GM18519 (cell line): ENCODE data around the gene MON1B.
"Not testable (repeated sequence)": the region's sequence is repeated elsewhere in the genome, so short reads cannot be mapped to it uniquely, and the experiment has no call there.

Source experiments
- ATAC-seq: cut with Tn5 transposase; IDR thresholded peaks from one replicate; pipeline ENCODE4 v1.9.1; 2021; ENCODE audit warnings: mild to moderate bottlenecking, moderate library complexity; ENCODE audit not compliant: unreplicated experiment, low FRiP score

The MON1B gene

DNA sequence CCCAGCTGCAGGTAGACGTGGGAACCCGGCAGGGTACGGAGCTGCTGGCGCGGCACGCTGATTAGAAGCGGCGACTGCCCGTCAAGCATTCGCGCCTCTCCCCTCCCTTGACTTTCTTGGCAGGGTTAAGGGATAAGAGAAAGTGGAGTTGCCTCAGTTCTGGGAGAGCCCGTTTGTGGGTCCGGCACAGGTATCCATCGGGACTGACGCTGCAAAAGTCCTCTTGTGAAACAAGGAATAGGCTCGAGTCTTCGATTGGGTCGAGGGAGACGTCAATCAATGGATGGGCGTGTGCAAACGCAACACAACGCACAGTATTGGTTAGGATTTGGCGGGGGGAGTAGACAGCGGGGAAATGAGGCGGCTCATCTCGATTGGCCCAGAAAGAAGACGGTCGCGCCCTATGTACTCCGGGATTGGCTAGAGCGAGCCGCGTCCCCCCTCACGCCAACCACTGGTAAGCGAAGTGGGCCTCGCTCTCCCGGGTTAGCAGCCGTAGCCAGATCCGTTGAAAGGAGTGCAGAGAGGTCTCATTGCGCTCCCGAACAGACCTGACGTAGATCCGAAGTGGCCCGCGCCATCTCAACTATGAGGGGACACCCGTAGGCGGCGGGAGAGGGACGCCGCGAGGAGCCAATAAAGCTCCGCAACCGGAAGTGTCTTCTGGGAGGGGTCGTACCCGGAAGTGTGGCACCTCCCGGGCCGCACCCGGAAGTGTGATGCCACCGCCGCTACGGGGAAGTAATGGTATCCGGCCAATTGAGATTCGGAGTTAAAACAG is at the start of gene MON1B:
Gene MON1B, plus strand, starts transcription at position 713 of the 781 bp plus-strand sequence. CDS start 296 bp downstream, outside the sequence.
- peak; percentile 93 for ATAC-seq

DNA sequence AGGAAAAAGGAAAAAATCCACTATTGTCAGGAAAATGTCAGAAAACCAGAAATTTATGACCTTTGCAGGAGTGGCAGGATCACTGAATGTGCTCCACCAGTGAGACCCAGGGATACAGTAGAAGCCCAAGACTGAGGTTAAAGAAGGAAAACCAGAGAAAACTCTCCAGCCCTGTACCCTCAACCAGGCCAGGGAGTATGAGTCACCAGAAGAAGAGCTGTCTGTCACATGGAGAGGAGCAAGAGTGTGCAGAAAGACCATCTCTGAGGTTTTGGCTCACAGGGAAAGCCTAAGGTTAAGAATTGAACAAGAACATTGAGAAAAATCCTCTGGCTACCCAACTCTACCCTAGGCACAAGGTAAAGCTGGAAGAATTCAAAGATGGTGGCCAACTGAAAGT is 47.6 kb upstream of the MON1B start:
- ATAC-seq: no peak

DNA sequence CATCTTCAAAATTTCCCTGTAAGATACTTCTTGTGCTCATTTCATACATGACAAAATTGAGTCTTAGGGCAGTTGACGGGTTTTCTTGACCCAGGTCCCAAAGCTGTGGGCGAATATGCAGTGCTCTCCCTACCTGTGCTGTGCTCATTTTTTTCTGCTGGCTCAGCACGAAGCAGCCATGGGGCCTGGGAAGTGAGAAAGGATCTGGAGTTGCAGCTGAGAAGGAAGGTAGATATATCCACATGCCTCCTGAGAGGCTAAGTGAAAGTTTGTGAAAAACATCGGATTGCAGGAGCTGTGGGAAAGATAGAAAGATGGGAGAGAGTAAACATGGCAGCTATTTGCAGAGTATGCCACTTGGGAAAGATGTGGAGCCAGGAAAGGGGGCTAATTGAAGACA is 42.9 kb upstream of the MON1B start:
- ATAC-seq: no peak

DNA sequence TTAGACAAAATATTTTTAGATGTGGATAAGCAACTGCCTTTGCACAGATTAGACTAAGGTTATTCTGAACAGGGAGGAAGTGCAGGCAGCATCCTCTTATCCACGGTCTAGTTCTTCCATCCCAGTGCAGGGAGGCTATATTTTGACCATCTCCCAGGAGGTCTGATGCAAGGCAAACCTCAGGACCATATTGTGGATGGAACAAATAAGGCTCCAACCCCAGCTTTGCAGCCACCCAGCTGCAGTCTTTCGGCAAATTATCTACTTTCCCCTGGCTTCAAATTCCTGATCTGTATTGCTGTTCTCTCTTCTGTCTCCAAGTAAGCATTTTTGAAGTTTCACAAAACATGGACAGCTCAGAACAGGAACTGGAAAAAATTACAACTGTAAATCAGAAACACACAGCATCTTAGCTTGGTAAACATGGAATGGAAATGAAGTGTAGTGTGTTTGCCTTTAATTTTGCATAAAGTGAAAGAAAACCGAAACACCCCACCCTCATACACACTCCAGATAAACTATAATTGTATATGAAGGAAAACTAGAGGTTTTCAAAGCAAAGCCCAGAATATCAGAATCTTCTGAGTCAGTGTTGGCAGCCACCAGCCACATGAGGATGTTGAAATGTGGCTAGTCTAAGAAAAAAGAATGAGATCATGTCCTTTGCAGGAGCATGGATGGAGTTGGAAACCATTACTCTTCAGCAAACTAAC is 33.5 kb upstream of the MON1B start:
- no peak for ATAC-seq

DNA sequence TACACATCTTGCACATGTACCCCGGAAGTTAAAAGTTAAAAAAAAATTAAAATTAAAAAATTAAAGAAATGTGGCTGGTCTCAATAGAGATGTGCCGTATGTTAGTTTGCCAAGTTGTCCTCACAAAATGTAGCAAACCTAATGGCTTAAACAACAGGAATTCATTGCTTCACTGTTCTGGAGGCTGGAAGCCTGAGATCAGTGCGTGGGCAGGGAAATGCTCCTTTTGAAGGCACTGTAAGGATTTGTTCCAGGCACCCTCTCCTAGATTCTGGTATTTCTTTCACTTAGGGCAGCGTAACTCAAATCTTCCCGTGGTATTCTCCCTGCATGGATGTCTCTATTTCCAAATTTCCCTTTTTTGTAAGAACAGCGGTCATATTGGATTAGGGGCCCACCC is 32.7 kb upstream of the MON1B start:
- no peak for ATAC-seq

DNA sequence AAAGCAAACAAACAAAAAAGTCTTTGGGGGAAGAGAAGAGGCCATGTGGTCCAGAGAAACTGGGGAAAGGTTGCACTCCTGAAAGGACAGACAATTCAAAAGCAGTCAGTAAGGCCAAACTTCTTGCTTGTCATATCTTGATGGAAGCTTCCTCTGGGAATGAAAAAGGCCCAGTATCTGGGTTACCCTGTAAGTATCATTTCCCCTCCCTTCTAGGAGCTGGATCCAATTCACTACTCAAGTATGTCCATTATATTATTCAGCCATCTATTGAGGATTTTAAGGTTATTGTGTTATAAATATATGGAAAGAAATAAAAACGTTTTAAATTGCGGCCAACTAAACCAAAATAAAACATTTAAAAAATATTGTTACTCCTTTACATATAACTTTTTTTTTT is 26.0 kb upstream of the MON1B start:
- no peak for ATAC-seq

DNA sequence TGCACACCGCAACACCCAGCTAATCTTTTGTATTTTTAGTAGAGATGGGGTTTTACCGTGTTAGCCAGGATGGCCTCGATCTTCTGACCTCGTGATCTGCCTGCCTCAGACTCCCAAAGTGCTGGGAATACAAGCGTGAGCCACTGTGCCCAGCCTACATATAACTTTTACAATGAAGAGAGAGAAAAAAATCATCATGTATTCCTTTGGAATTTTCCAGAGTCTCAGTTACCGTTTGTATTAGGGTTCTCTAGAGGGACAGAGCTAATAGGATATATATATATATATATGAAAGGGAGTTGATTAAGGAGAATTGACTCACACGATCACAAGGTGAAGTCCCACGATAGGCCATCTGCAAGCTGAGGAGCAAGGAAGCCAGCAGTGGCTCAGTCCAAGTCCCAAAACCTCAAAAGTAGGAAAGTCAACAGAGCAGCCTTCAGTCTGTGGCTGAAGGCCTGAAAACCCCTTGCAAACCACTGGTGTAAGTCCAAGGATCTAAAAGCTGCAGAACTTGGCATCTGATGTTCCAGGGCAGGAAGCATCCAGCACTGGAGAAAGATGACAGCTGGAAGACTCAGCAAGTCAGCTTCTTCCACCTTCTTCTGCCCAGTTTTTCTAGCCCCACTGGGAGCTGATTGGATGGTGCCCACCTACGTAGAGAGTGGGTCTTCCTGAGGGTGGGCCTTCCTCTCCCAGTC is 25.3 kb upstream of the MON1B start:
- not testable (repeated sequence) for ATAC-seq

DNA sequence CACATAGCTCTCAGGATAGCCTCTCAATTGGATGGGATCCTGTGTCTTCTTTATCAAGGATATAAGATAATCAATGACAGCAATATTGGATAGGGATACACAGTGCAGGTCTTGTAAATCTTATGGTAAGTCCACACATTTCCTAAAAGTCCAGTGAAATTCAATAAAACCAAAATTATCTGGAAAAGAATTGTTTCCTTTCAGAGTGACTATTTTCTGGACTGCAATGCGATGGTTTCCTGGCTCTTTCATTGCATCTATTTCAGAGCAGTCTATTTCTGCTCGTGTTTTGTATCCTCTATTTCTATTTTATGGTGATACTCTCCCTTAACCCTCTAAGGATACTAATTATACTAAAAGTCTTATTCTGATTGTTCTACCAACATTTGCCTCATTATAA is 24.3 kb upstream of the MON1B start:
- no peak for ATAC-seq

DNA sequence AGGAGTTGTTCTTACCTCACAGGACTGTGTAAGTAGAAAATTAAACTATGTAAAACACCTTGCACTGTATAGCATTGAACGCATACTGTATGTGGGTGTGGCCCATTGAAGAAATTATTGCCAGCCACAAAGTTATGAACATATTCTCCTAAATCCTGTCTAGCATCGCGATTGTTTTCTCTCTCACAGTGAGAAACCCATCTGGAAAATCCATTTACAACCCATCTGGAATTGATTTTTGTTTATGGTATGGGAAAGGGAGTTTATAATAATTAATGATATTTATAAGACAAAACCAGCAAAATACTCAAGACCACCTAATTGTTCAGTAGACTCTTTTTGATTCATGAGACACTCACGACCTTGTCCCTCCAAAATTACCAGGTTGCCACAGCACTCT is 22.1 kb upstream of the MON1B start:
- ATAC-seq: no peak

DNA sequence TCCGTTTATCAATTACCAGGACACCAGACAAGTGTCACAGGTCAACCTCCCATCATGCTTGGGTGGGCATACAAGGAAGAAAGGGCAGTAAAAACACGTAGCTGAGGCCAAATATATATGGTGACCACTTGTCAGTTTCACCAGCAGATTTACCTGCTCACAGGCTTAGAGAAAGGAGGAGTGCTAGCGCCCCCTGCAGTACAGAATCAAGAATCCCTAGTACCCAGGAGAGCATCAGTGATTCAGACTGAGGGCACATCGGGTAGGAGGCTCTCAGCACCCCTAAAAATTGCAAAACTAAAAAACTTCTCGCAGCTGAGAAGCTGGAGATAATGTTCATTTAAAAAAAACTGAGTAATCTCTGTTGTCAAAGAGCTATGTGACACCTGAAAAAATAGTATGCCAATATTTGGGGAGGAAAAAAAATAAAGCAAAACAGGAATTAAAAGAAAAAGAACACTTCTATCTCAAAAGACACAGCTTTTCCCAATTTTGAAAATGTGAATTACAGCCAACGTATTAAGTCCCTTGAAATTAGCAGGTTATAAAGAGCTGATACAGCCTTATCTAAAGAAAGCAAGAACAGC is 21.2 kb upstream of the MON1B start:
- peak; percentile 76 for ATAC-seq

DNA sequence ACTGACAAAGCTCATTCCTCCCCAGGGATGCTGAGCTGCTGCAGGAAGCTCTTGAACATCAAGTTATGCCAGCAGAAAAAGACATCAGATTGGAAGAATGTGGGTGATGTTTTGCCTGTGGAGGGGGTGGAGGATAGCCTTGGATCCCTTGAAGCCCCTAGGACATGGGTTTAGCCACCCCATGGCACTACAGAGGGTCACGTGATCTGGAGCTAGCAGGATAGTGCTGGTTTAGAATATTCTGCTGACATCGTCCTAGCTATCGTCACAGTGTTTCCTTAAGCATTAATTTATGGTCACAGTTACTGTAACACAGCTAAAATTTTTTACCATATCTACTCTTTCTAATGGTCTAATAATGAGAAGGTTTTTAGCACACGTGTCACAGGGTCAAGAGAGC is 20.2 kb upstream of the MON1B start:
- ATAC-seq: no peak

DNA sequence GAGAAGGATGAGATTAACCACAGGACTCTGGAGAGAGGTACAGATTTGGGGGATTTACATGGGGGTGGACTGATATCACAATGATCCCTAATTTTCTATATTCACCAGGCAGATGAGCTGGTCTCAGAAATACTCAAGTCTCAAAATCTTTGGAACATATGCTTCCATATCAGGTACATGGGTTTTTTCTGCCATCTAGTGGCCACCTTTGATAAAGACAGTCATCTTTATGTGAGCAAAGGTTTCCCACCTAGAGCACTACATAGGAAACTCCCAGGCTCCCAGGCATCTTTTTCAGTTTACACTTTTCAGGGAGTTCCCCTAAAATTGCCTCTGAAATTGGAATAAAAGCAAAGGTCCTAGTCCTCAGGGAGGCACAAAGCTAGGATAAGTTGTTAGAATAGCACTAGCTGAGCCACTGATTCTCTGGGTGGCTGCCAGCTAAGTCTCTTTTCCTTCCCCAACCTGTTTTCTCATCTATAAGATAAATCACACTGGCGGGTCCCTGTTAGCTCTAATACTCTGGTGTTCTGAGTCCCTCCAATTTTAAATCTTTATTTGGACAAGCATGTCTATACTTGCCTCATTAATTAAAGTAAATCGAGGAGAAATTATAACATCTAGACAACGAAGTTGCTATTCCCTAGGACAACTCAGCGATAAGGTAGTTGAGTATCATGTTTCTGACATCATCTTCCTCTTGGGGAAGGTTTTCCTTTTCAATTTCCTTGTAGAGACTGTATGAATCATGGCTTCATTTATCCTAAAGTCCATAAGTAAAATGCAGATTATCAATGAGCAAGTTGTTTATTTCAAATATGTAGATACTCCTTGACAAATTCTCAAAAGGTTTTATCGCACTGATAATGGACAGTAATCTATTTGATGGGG is 19.0 kb upstream of the MON1B start:
- peak; percentile 85 for ATAC-seq

DNA sequence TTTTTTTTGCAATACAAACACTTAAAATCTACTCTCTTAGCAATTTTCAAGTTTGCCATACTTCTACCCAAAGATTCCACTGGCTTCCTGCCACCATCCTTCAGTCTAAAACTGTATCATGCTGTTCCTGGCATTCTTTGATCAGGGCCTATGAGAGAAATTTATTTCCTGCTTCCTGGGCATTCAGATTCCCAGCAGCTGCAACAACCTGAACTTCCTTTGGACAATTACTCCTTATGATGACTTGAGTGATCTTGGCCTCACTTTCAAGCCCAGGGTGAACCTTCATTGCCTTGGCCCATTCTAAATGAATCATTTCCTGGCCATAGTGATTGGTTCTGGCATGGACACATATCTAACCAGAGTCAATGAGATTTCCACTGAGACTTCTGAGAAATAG is 18.0 kb upstream of the MON1B start:
- no peak for ATAC-seq

DNA sequence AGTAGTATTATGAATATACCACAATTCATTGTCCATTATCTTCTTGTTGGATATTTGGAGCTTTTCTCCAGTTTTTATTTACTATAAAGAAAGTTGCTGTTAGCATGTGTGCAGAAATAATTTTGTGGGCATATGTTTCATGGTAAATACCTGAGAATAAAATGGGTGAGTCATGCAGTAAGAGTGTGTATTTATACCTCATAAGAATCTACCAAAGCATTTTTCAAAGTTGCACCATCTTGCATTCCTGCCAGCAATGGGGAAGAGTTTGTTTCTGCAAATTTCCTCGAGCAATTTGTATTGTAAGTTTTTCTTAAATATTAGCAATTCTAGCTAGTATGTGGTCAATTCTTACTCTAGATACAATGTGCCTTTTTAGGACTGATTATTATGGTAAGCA is 7.9 kb upstream of the MON1B start:
- ATAC-seq: no peak

DNA sequence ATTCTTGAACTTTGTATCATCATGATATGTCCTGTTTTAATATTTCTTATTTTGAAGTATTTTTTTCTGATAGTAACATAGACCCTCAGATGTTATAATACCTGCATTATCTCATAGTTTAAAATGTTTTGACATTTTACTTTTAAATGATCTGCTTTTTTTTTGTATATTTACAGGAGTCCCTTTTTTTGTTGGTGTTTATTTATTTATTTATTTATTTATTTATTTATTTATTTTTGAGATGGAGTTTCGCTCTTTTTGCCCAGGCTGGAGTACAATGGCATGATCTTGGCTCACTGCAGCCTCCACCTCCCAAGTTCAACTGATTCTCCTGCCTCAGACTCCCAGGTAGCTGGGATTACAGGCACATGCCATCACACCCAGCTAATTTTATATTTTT is 4.7 kb upstream of the MON1B start:
- not testable (repeated sequence) for ATAC-seq

DNA sequence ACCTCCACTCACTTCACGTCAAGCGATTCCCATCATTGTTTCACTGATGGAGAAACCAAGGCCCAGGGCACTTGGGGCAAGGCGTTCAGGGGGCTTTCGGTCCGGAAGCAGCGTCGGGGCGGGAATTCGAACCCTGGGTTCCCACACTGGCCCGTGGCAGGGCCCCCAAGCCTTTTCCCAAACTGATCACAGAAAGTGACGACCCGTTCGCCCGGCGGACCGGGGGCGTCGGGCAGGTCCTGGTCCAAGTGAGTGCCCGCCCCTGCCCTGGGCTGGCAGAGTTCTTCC is 856 bp upstream of the MON1B start:
- no peak for ATAC-seq

DNA sequence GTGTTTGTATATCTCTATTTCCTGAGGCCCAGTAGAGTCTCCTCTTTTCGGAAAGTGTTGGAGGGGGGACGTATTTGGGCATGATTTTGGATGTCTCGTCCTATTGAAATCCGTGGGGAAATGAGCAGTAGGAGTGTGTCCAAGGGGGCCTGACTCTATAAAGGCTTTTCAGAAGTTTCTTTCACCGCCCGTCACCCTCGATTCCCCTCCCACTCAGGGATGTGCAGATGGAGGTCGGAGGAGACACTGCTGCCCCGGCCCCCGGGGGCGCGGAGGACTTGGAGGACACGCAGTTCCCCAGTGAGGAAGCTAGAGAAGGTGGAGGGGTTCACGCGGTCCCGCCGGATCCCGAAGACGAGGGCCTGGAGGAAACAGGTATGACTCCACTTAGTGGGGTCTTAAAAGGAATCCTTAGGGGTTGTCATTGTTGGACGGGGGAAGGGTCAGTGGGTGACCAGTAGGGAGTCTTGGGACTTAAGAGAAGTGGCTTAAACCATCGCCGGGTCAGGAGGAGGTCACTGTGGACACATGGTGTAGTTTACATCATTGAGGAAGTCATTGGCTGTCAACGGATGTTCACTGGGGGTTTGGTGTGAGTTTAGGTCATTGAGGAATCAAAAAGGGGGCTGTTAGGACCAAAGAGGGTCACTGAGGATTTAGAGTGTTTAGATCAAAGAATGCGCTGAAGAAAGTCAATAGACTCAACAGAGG is 424 bp downstream of the MON1B start:
- no peak for ATAC-seq

DNA sequence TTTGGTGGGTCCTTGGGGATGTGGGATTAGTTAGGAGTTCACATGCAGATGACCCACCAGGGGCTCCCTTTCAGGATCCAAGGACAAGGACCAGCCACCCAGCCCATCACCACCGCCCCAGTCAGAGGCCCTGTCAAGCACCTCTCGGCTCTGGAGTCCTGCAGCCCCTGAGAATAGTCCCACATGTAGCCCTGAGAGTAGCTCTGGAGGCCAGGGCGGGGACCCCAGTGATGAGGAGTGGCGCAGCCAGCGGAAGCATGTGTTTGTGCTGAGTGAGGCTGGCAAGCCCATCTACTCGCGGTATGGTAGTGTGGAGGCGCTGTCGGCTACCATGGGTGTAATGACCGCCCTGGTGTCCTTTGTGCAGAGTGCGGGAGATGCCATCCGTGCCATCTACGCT is 2.4 kb downstream of the MON1B start:
- no peak for ATAC-seq

DNA sequence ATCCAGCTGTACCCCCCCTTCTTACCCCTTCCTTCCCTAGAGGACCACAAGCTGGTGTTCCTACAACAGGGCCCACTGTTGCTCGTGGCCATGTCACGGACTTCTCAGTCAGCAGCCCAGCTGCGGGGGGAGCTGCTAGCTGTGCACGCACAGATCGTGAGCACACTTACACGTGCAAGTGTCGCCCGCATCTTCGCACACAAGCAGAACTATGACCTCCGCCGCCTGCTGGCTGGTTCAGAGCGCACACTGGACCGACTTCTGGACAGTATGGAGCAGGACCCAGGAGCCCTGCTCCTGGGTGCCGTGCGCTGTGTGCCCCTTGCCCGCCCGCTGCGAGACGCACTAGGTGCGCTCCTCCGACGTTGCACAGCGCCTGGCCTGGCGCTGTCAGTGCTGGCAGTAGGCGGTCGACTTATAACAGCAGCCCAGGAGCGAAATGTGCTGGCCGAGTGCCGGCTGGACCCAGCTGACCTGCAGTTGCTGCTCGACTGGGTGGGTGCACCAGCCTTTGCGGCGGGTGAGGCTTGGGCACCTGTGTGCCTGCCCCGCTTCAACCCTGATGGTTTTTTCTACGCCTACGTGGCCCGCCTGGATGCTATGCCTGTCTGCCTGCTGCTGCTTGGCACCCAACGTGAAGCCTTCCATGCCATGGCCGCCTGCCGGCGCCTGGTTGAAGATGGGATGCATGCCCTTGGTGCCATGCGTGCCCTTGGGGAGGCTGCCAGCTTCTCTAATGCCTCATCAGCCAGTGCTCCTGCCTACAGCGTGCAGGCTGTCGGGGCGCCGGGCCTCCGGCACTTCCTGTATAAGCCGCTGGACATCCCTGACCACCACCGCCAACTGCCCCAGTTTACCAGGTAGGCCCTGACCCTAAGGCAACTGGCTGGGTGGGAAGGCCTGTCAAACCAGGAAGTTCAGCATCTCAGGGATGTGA is 3.6 kb downstream of the MON1B start:
- ATAC-seq: no peak
